K562 (cell line): ENCODE results near the gene ODAD2.

Experiments used
- CBX1 ChIP-seq: sonication (generic); IDR thresholded peaks from 2 replicates; pipeline ENCODE4 v1.6.1; 2016; ENCODE audit warnings: antibody characterized with exemption, low read depth, mild to moderate bottlenecking
- CCNT2 ChIP-seq: IDR thresholded peaks from 2 replicates; pipeline ENCODE4 v1.6.1; 2011; ENCODE audit warnings: borderline replicate concordance, low read depth, mild to moderate bottlenecking, moderate library complexity, mixed read lengths, low read length; ENCODE audit not compliant: insufficient read length; ENCODE audit errors: extremely low read depth
- RBM39 ChIP-seq: fragments of 200-400 bp; formaldehyde crosslinking; optimal IDR thresholded peaks from 2 replicates; pipeline ENCODE3; 2018; ENCODE audit warnings: low read depth, low read length
- TF ChIP-seq, protein P1 (sequence below): sonication (generic); formaldehyde crosslinking; IDR thresholded peaks from 2 replicates; pipeline ENCODE4 v1.8.0; 2023; ENCODE audit warnings: mild to moderate bottlenecking, missing genetic modification reagents

DNA sequence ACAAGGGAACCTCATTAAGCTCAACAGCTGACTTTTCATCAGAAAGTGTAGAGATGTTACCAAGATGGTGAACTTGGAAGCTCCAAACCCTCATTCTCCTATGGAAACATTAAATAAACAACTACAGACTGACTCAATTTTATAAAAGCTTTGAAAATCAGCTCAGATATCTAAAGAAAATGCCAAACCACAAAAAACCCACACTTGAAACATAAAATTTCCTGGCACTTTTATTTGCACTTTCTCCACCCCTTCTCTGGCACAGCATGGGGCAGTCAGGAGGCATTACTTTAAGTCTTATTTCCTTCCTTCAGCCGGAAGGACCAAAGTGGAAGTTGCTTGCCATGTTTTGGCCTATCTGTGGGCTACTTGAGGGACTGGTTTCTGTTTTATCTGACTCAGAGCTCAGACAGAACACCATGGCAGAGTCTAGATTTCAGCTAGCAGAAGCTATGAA, 114.7 kb downstream of the ODAD2 start:
- TF ChIP-seq CBX1 (no peak), CCNT2 (no peak), RBM39 (no peak)
- TF ChIP-seq, protein P1, sequence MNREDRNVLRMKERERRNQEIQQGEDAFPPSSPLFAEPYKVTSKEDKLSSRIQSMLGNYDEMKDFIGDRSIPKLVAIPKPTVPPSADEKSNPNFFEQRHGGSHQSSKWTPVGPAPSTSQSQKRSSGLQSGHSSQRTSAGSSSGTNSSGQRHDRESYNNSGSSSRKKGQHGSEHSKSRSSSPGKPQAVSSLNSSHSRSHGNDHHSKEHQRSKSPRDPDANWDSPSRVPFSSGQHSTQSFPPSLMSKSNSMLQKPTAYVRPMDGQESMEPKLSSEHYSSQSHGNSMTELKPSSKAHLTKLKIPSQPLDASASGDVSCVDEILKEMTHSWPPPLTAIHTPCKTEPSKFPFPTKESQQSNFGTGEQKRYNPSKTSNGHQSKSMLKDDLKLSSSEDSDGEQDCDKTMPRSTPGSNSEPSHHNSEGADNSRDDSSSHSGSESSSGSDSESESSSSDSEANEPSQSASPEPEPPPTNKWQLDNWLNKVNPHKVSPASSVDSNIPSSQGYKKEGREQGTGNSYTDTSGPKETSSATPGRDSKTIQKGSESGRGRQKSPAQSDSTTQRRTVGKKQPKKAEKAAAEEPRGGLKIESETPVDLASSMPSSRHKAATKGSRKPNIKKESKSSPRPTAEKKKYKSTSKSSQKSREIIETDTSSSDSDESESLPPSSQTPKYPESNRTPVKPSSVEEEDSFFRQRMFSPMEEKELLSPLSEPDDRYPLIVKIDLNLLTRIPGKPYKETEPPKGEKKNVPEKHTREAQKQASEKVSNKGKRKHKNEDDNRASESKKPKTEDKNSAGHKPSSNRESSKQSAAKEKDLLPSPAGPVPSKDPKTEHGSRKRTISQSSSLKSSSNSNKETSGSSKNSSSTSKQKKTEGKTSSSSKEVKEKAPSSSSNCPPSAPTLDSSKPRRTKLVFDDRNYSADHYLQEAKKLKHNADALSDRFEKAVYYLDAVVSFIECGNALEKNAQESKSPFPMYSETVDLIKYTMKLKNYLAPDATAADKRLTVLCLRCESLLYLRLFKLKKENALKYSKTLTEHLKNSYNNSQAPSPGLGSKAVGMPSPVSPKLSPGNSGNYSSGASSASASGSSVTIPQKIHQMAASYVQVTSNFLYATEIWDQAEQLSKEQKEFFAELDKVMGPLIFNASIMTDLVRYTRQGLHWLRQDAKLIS (CRISPR knock-in tag), result no peak
